HG02623 (cell line): Measurements from ENCODE around the gene ZNF385B.

ENCODE experiments used
- ATAC-seq: cut with Tn5 transposase; IDR thresholded peaks from one replicate; pipeline ENCODE4 v1.9.1; 2021; ENCODE audit warnings: moderate library complexity; ENCODE audit not compliant: unreplicated experiment

ZNF385B gene

GRCh38 chr2:179592167-179592936 is 269.1 kb downstream of the ZNF385B start:
- ATAC-seq: no peak

- ATAC-seq: no peak
Observed at GRCh38 chr2:179591690-179592089, 269.7 kb downstream of the ZNF385B start.

GRCh38 chr2:179588486-179589145 is 272.8 kb downstream of the ZNF385B start:
- no peak for ATAC-seq

- ATAC-seq: no peak
Observed at GRCh38 chr2:179584760-179585159, 276.7 kb downstream of the ZNF385B start.

- no peak for ATAC-seq
Observed at GRCh38 chr2:179581605-179582004, 279.8 kb downstream of the ZNF385B start.

GRCh38 chr2:179580378-179581146 is 280.9 kb downstream of the ZNF385B start:
- no peak for ATAC-seq

DNA sequence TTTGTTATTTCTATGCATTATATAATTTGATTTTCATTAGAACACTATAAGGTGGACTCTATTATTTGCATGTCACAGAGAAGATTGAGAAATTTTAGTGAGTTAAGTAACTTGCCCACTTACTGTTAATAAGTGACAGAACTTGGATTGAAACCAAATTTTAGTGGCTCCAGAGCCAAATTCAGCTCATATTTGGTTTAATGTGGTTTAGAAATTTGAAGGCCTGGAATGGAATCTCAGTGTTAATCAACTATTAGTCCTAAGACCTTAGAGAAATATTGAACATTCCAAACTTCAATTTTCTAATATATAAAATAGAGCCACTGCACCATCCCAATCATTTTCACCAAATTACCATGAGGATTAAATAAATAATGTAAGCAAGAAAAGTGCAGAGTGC is 281.6 kb downstream of the ZNF385B start:
- ATAC-seq: no peak

- no peak for ATAC-seq
Observed at GRCh38 chr2:179578171-179578916, 283.1 kb downstream of the ZNF385B start.

GRCh38 chr2:179574061-179574519 is 287.3 kb downstream of the ZNF385B start:
- ATAC-seq: no peak

DNA sequence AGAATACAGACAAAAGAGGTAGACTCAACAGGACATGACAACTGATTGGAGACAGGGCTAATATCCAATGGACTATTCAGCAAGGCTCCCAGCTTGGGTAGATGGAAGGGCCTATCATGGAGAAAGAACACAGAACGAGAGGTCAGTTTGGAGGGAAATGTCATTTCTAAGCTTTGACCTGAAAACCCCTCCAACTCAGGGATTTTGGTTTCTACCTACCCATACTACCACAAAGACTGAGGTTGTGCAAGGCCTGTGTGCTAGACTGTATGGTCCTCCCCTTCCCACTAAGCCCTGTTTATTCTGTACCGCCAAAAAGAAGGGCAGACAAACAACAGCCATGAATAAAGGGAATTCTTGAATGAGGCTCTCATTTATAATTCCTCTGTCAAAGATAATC is 288.9 kb downstream of the ZNF385B start:
- no peak for ATAC-seq

DNA sequence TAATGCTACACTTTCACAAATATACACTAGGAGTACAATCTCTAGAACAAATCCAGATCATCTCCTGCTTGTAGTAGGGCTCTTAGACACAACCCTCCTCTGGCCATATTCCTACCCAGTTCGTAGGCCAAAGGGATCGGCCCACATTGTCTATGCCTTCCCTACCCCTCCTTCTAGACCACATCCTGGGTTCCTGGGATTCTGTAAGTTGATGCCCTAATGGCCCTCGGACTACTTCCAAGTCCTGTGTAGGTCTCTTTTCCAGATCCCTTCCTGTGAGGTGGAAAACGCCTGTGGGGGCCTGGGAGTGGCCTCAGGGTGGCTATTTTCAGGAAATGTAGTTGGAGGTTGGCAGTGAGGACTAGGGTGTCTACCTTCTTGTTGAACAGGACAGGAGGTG is 289.7 kb downstream of the ZNF385B start:
- no peak for ATAC-seq

- no peak for ATAC-seq
Observed at GRCh38 chr2:179571252-179571651, 290.2 kb downstream of the ZNF385B start.

- no peak for ATAC-seq
Observed at GRCh38 chr2:179569831-179570233, 291.6 kb downstream of the ZNF385B start.

DNA sequence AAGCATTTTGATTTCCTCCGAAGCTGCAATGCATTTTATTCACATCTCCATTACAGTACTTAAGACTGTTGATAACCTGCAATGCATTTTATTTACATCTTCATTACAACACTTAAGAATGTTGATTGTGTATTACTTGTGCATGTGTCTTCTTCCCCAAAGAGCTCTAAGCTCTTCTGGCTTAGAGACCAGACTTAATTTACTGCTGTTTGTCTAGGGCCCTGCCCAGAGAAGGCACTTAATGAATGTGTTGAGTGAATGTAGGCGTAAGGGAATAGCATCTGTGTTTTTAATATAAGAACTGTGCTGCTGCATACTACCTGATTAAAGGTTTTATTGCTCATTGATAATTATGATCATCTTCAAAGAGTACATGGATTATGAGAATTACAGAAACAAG is 295.6 kb downstream of the ZNF385B start:
- no peak for ATAC-seq

DNA sequence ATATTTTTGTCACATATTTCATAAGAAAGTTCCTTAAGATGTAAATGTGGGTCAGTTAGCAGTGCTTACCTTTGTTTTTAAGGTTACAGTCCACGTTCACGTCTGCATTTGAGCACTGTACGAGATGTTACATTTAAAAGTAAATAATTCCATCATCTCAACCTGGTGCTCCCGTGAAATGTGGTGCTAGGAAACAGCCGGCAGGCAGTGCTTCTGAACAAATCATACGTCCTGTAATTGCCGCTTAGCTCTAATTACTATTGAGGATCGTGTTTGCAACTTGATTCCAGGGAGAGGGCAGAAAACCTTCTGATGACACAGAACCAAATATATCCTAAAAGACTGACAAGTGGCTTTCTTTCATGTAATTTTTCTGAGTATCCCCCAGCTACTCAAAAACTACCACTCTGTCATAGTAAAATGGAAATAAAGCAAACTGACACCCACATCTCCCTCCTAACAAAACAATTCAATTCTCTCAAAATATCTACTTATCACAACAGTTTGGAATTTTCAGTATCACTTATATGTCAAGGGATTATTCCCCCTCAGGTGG is 299.0 kb downstream of the ZNF385B start:
- ATAC-seq: no peak

DNA sequence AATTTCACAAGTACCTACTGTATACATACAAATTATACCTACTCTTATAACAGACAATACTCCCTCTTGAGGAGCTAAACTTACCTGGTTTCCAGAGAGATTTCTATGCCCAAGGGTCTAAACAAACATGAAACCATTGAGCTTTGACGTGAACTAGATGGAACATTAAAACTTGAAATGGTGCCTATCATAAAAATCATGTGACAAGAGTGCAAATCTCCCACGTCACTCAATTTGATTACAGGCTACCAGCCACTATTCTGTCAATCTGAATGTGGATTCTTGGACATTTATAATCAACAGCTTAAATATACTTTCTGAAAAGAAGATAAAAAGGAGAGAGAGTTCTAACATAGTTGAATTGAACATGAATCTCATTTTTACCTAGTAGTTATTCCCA is 299.7 kb downstream of the ZNF385B start:
- ATAC-seq: no peak

- no peak for ATAC-seq
Observed at GRCh38 chr2:179560257-179560735, 301.1 kb downstream of the ZNF385B start.

GRCh38 chr2:179559108-179559806 is 302.2 kb downstream of the ZNF385B start:
- no peak for ATAC-seq

DNA sequence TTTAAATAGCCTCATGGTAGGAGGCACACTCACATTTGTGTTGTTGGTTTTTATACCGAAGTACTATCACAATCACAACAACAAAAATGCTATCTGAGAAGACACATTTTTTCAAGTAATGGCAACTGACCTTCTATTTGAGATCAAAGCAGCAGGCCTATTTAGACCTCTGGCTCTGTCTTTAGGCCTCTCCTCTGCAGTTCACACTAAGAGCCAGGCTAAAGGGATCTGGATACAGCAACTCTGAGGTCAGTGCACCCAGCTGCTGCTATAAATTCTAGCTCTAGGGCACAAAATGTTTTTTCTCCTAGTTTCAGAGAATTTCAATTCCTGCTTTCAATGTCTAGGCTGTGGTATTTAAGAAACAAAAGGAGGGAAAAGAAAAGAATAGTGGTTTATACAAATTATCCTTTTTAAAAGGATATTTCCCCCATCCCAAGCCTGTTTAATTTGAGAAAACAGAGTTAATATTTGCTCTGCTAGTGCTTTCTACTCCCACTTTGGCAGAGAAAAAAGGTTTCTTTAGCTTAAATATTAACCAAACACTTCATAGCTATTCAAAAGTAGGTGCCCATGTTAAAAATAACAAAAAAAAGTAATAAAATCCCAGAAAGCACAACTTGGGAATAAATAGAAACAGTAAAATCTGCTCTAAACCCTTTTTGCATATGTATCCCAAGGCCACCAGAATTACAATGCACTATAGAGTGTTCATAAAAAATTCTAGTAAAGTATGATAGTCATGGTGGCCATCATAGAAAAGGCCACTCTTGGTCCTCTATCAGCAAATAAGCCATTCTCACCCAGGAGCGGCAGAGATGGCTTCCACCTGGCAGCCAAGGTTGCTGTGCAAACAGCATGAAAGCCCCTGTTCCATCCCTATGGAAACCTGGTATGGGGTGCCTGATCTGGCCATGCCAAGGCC is 303.1 kb downstream of the ZNF385B start:
- no peak for ATAC-seq
